GM12892 (cell line): ENCODE data around the gene TMEM150C.

ENCODE experiments used
- POLR2A ChIP-seq: IDR thresholded peaks from 2 replicates; pipeline ENCODE4 v1.6.1; 2011; ENCODE audit warnings: low read depth, low read length, control low read depth
- TAF1 ChIP-seq: IDR thresholded peaks from 2 replicates; pipeline ENCODE4 v1.6.1; 2011; ENCODE audit warnings: low read depth, mild to moderate bottlenecking, control low read depth, low read length, borderline replicate concordance

DNA sequence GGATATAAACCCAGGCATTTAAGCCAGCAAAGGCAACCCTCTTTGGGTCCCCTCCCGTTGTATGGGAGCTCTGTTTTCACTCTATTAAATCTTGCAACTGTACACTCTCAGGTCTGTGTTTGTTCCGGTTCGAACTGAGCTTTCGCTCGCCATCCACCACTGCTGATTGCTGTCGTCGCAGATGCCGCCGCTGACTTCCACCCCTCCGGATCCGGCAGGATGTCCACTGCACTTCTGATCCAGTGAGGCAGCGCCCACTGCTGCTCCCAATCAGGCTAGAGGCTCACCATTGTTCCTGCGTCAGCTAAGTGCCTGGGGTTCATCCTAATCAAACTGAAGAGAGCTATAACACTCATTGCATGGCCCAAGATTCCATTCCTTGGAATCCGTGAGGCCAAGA is 82.2 kb downstream of the TMEM150C start:
- TF ChIP-seq POLR2A (no peak), TAF1 (no peak)
